ENCODE measurements around the gene PNKP.

PNKP gene

GRCh38 chr19:49870309-49870901, 3.0 kb upstream of the PNKP start:
- peak overlapping the region; percentile 69 for H3K4me3 ChIP-seq (ENCODE audit: low read depth, low read length)
- DNase-seq (ENCODE audit: low read depth): no peak
- no peak for TF ChIP-seq CTCF (IDR thresholded peaks at IDR 0.05; ENCODE audit: insufficient read depth, low read depth, low read length, missing control alignments)

- peak overlapping the region; percentile 69 for H3K4me3 ChIP-seq (ENCODE audit: low read depth, low read length)
- peak; percentile 99 for DNase-seq (ENCODE audit: low read depth)
- no peak for TF ChIP-seq CTCF (IDR thresholded peaks at IDR 0.05; ENCODE audit: insufficient read depth, low read depth, low read length, missing control alignments)
Observed at GRCh38 chr19:49869484-49870308, 2.3 kb upstream of the PNKP start.

- DNase-seq (ENCODE audit: low read depth): no peak
- H3K4me3 ChIP-seq (ENCODE audit: low read depth, low read length): peak overlapping the region; percentile 51
- TF ChIP-seq CTCF (IDR thresholded peaks at IDR 0.05; ENCODE audit: insufficient read depth, low read depth, low read length, missing control alignments): no peak
Observed at GRCh38 chr19:49869009-49869483, 1.7 kb upstream of the PNKP start.

- no peak for DNase-seq (ENCODE audit: low read depth)
Observed at GRCh38 chr19:49864890-49865289, 2.5 kb downstream of the PNKP start.

GRCh38 chr19:49863935-49864320, 3.4 kb downstream of the PNKP start:
- no peak for TF ChIP-seq CTCF (IDR thresholded peaks at IDR 0.05; ENCODE audit: insufficient read depth, low read depth, low read length, missing control alignments)
- no peak overlapping the region for H3K4me3 ChIP-seq (ENCODE audit: low read depth, low read length)
- DNase-seq (ENCODE audit: low read depth): no peak

More at GRCh38 chr19:49864890-49865289, 2.5 kb downstream of the PNKP start:
- TF ChIP-seq CTCF (IDR thresholded peaks at IDR 0.05; ENCODE audit: insufficient read depth, low read depth, low read length, missing control alignments): no peak
- H3K4me3 ChIP-seq (ENCODE audit: low read depth, low read length): no peak overlapping the region

GRCh38 chr19:49863254-49863934, 4.0 kb downstream of the PNKP start:
- no peak for DNase-seq (ENCODE audit: low read depth)
- no peak overlapping the region for H3K4me3 ChIP-seq (ENCODE audit: low read depth, low read length)
- TF ChIP-seq CTCF (IDR thresholded peaks at IDR 0.05; ENCODE audit: insufficient read depth, low read depth, low read length, missing control alignments): no peak

All from GM12865 (cell line).